ENCODE results near the gene RIN3. TPM values are rescaled to one million over a fixed set of nuclear protein-coding genes. Genes with fewer than 3 reads are reported as not detected.
"Not testable (repeated sequence)": the region's sequence is repeated elsewhere in the genome, so short reads cannot be mapped to it uniquely, and the experiment has no call there.

RIN3 gene
- total RNA-seq, 1 experiment from 2014 or later: 1.5 TPM

DNA sequence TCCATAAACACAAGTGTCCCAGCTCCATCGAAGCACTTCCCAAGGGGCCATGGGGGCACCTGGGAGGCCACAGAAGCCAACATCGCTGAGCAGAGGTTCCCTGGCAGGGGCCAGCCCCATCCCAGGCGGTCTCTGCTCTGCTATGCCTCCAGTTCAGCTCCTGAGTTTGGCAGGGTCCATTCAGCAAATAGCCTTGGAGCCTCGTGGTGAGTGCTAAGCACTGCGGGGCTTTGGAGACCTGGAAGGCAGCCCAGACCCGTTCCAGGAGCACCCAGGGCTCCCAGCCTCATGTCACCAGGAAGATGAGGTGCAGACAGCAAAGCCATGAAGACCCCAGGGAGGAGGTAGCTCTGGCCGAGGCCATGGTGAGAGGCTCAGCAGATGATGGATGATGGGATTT is 125.3 kb downstream of the RIN3 start:
- no peak for DNase-seq
- no CpG with 5 or more reads among the region's 7 CpGs for WGBS (ENCODE audit: extremely low coverage, insufficient read length, low lambda C conversion rate)
- no peaks in the 10 kb centered on the region for H3K79me1 ChIP-seq (ENCODE audit: insufficient read depth, low read depth, low read length, poor library complexity, severe bottlenecking)
- H3K4me3 Mint-ChIP-seq: no peak overlapping the region
- H3K27ac Mint-ChIP-seq: peak overlapping the region in 1 of 3 experiments; percentile 51; a peak in 1 of 7 replicates
- no peak overlapping the region for H2AFZ ChIP-seq (ENCODE audit: low read length)
- H3K9me3 Mint-ChIP-seq: no peaks in the 10 kb centered on the region
- peaks cover 1% of the 10 kb centered on the region; the same call in 1 of the 2 replicates for H3K27me3 Mint-ChIP-seq (ENCODE audit: low read depth)
- H2BK5ac ChIP-seq (ENCODE audit: insufficient read length, low read length): no peak overlapping the region
- H2BK120ac ChIP-seq (ENCODE audit: low read depth, low read length, poor library complexity, severe bottlenecking): no peak overlapping the region
- no peak overlapping the region; the same call in 1 of the 2 replicates for H3K14ac ChIP-seq (ENCODE audit: insufficient read depth, low read length)
- no peak overlapping the region for H4K8ac ChIP-seq (replicated peaks; ENCODE audit: insufficient read length, low read depth, low read length)
- no peak overlapping the region for H3K27ac ChIP-seq (ENCODE audit: insufficient read length, low read depth, low read length)
- no peak overlapping the region for H3K23ac ChIP-seq (ENCODE audit: insufficient read length, low read depth, low read length)
- no peaks in the 10 kb centered on the region for H3K23me2 ChIP-seq (ENCODE audit: insufficient read length, low read depth, low read length, poor library complexity, severe bottlenecking)
- H4K5ac ChIP-seq (ENCODE audit: insufficient read length, low read depth, low read length): no peak overlapping the region
- H3K56ac ChIP-seq (ENCODE audit: insufficient read length, low read depth, low read length): no peak overlapping the region
- no peaks in the 10 kb centered on the region for H3K4me1 ChIP-seq (ENCODE audit: insufficient read depth, low read length)
- H3K4me2 ChIP-seq (ENCODE audit: insufficient read depth, insufficient read length, low read length): no peak overlapping the region
- no peak overlapping the region for H2BK12ac ChIP-seq (ENCODE audit: insufficient read length, low read depth, low read length)
- H3K18ac ChIP-seq (ENCODE audit: insufficient read length, low read depth, low read length): no peak overlapping the region
- no peaks in the 10 kb centered on the region for H3K27me3 ChIP-seq (ENCODE audit: insufficient read depth, low read length)
- TF ChIP-seq, protein P1, sequence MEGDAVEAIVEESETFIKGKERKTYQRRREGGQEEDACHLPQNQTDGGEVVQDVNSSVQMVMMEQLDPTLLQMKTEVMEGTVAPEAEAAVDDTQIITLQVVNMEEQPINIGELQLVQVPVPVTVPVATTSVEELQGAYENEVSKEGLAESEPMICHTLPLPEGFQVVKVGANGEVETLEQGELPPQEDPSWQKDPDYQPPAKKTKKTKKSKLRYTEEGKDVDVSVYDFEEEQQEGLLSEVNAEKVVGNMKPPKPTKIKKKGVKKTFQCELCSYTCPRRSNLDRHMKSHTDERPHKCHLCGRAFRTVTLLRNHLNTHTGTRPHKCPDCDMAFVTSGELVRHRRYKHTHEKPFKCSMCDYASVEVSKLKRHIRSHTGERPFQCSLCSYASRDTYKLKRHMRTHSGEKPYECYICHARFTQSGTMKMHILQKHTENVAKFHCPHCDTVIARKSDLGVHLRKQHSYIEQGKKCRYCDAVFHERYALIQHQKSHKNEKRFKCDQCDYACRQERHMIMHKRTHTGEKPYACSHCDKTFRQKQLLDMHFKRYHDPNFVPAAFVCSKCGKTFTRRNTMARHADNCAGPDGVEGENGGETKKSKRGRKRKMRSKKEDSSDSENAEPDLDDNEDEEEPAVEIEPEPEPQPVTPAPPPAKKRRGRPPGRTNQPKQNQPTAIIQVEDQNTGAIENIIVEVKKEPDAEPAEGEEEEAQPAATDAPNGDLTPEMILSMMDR (conservative IDR thresholded peaks at IDR 0.05): no peak
- no peaks in the 10 kb centered on the region for H3K79me2 ChIP-seq (ENCODE audit: insufficient read depth, low read length)
- no peak overlapping the region for H3K9ac ChIP-seq (ENCODE audit: extremely low read depth, insufficient read length, low read length)
- H3K4me1 Mint-ChIP-seq: peaks cover 4 to 10% of the 10 kb centered on the region in 2 experiments; a peak in 3 of 4 replicates
- H2BK15ac ChIP-seq (ENCODE audit: low read depth, low read length): no peak overlapping the region
- no peak overlapping the region for H3T11ph ChIP-seq (ENCODE audit: low read length)
- no peak overlapping the region for H2BK20ac ChIP-seq (ENCODE audit: low read depth, low read length, poor library complexity, severe bottlenecking)
- H3K9me3 ChIP-seq (ENCODE audit: control insufficient read depth, low read depth, low read length): no peaks in the 10 kb centered on the region
- H4K91ac ChIP-seq (ENCODE audit: insufficient read length, low read depth, low read length): no peak overlapping the region
- H3K36me3 Mint-ChIP-seq (ENCODE audit: insufficient read depth in 1 of 3, low read depth in 3 of 3): no peaks in the 10 kb centered on the region
- no peak overlapping the region for H3K4ac ChIP-seq (ENCODE audit: low read depth, low read length)
- no peaks in the 10 kb centered on the region for H4K20me1 ChIP-seq (ENCODE audit: control insufficient read depth, insufficient read depth, insufficient read length)
- H2AK5ac ChIP-seq (ENCODE audit: insufficient read length, low read length): no peak overlapping the region

DNA sequence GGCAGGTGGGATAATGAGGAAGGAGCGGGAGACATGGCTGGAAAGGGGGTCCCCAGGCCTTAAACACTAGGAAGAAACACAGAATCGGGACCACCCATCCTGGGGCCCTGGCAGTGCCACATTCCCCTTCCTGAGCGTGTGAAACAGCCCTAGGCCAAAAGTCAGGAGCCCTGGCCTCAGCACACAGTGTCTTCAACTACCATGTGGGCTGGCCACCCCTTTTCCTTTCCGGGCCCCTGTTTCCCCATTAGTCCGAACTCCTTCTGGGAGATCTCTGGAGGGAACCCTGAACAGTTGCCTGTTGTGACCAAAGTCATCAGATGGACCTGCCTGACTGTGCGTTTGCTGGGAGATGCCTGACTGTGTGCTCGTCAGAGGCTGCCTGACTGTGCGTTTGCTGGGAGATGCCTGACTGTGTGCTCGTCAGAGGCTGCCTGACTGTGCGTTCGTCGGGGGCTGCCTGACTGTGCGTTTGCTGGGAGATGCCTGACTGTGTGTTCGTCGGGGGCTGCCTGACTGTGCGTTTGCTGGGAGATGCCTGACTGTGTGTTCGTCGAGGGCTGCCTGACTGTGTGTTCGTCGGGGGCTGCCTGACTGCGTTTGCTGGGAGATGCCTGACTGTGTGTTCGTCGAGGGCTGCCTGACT is 126.0 kb downstream of the RIN3 start:
- not testable (repeated sequence) for H3K27me3 Mint-ChIP-seq (ENCODE audit: low read depth); H2BK15ac ChIP-seq (ENCODE audit: low read depth, low read length); H3K4me1 ChIP-seq (ENCODE audit: insufficient read depth, low read length); H2BK20ac ChIP-seq (ENCODE audit: low read depth, low read length, poor library complexity, severe bottlenecking); H3K14ac ChIP-seq (ENCODE audit: insufficient read depth, low read length); H3K27ac ChIP-seq (ENCODE audit: insufficient read length, low read depth, low read length); H2BK120ac ChIP-seq (ENCODE audit: low read depth, low read length, poor library complexity, severe bottlenecking); H3K9me3 Mint-ChIP-seq; H2BK5ac ChIP-seq (ENCODE audit: insufficient read length, low read length); H2AFZ ChIP-seq (ENCODE audit: low read length); H3K23me2 ChIP-seq (ENCODE audit: insufficient read length, low read depth, low read length, poor library complexity, severe bottlenecking); H3K9me3 ChIP-seq (ENCODE audit: control insufficient read depth, low read depth, low read length); H3K36me3 Mint-ChIP-seq (ENCODE audit: insufficient read depth in 1 of 3, low read depth in 3 of 3); H3K79me1 ChIP-seq (ENCODE audit: insufficient read depth, low read depth, low read length, poor library complexity, severe bottlenecking); H2AK5ac ChIP-seq (ENCODE audit: insufficient read length, low read length); H3K56ac ChIP-seq (ENCODE audit: insufficient read length, low read depth, low read length); H3T11ph ChIP-seq (ENCODE audit: low read length); H4K8ac ChIP-seq (replicated peaks; ENCODE audit: insufficient read length, low read depth, low read length); H3K4me3 Mint-ChIP-seq; H3K23ac ChIP-seq (ENCODE audit: insufficient read length, low read depth, low read length); H3K27me3 ChIP-seq (ENCODE audit: insufficient read depth, low read length); DNase-seq; H4K91ac ChIP-seq (ENCODE audit: insufficient read length, low read depth, low read length); H3K79me2 ChIP-seq (ENCODE audit: insufficient read depth, low read length); H2BK12ac ChIP-seq (ENCODE audit: insufficient read length, low read depth, low read length); H3K4me1 Mint-ChIP-seq; H3K18ac ChIP-seq (ENCODE audit: insufficient read length, low read depth, low read length); H3K4ac ChIP-seq (ENCODE audit: low read depth, low read length); H4K5ac ChIP-seq (ENCODE audit: insufficient read length, low read depth, low read length); H3K9ac ChIP-seq (ENCODE audit: extremely low read depth, insufficient read length, low read length); H4K20me1 ChIP-seq (ENCODE audit: control insufficient read depth, insufficient read depth, insufficient read length); H3K4me2 ChIP-seq (ENCODE audit: insufficient read depth, insufficient read length, low read length)
- no CpG with 5 or more reads among the region's 23 CpGs for WGBS (ENCODE audit: extremely low coverage, insufficient read length, low lambda C conversion rate)
- peak overlapping the region in 1 of 3 experiments; percentile 51; a peak in 1 of 7 replicates for H3K27ac Mint-ChIP-seq
